Left ventricle myocardium inferior (tissue), 1 donor: ENCODE results near the gene CCDC110. TPM values are rescaled to one million over a fixed set of nuclear protein-coding genes. Genes with fewer than 3 reads are reported as not detected.

ENCODE experiments used
- DNase-seq: peaks from one replicate; pipeline ENCODE4 v3.0.0-alpha.2; 2020
- H3K27ac ChIP-seq: fragments of 200-600 bp; replicated peaks from 2 replicates; pipeline ENCODE4 v1.8.0; 2021
- H3K27me3 ChIP-seq: fragments of 200-600 bp; 2 replicates; pipeline ENCODE4 v1.8.0; 2021; ENCODE audit warnings: low read depth
- H3K36me3 ChIP-seq: fragments of 200-600 bp; 2 replicates; pipeline ENCODE4 v1.8.0; 2021
- H3K4me1 ChIP-seq: fragments of 200-600 bp; 2 replicates; pipeline ENCODE4 v1.8.0; 2021
- H3K4me3 ChIP-seq: fragments of 200-600 bp; 2 replicates; pipeline ENCODE4 v1.8.0; 2021; ENCODE audit warnings: mild to moderate bottlenecking, moderate library complexity
- H3K9me3 ChIP-seq: fragments of 200-600 bp; replicated peaks from 2 replicates; pipeline ENCODE4 v1.8.0; 2021
- CTCF ChIP-seq: fragments of 200-600 bp; IDR thresholded peaks from 2 replicates; pipeline ENCODE4 v1.8.0; 2021; ENCODE audit warnings: antibody characterized with exemption, mild to moderate bottlenecking, borderline replicate concordance
- intact Hi-C: fragments of 100-400 bp; cut with micrococcal nuclease; formaldehyde crosslinking; loops from one replicate; pipeline ENCODE4 v1.11.0; 2022
- total RNA-seq: library from RNA; stranded (reverse); fragmentation: NEBNext Ultra II Directional; extraction: Animal tissue kit (Norgen Biotek cat#: 25700); gene quantifications from one replicate; pipeline ENCODE4 v1.2.1, GENCODE V29; 2021
- donor health status: DM: no; HTN: yes; CAD: no; lungs with severe emphysema.

Gene CCDC110
- total RNA-seq, 1 donor from 2014 or later = 2.0 TPM

GRCh38 chr4:185472103-185472542 is 590 bp upstream of the CCDC110 start:
- no peaks in the 10 kb centered on the region for H3K9me3 ChIP-seq
- H3K36me3 ChIP-seq = no peaks in the 10 kb centered on the region
- no peak for DNase-seq
- no peak for TF ChIP-seq CTCF
- no peak overlapping the region for H3K27ac ChIP-seq
- H3K4me1 ChIP-seq = peaks cover 16% of the 10 kb centered on the region
- H3K27me3 ChIP-seq = no peaks in the 10 kb centered on the region
- intact Hi-C loops = no loop called here
- H3K4me3 ChIP-seq = peak overlapping the region; percentile 92

- H3K36me3 ChIP-seq = no peaks in the 10 kb centered on the region
- intact Hi-C loops = no loop called here
- peaks cover 16% of the 10 kb centered on the region for H3K4me1 ChIP-seq
- H3K4me3 ChIP-seq = peak overlapping the region; percentile 92
- peak; percentile 49 for DNase-seq
- TF ChIP-seq CTCF = no peak
- H3K27me3 ChIP-seq = no peaks in the 10 kb centered on the region
- H3K9me3 ChIP-seq = no peaks in the 10 kb centered on the region
- H3K27ac ChIP-seq = peak overlapping the region; percentile 55
Observed at GRCh38 chr4:185470501-185471195, 885 bp downstream of the CCDC110 start.

- Histone ChIP-seq H3K27me3 (no peaks in the 10 kb centered on the region), H3K27ac (no peak overlapping the region), H3K36me3 (no peaks in the 10 kb centered on the region), H3K4me3 (no peak overlapping the region), H3K9me3 (no peaks in the 10 kb centered on the region), H3K4me1 (peaks cover 16% of the 10 kb centered on the region)
- no peak for TF ChIP-seq CTCF
- intact Hi-C loops = no loop called here
- no peak for DNase-seq
Observed at GRCh38 chr4:185469580-185470154, 1.9 kb downstream of the CCDC110 start.

GRCh38 chr4:185468999-185469398 is 2.5 kb downstream of the CCDC110 start:
- no peaks in the 10 kb centered on the region for H3K9me3 ChIP-seq
- no peaks in the 10 kb centered on the region for H3K27me3 ChIP-seq
- no peaks in the 10 kb centered on the region for H3K36me3 ChIP-seq
- intact Hi-C loops = no loop called here
- no peak for DNase-seq
- H3K4me3 ChIP-seq = no peak overlapping the region
- TF ChIP-seq CTCF = no peak
- H3K27ac ChIP-seq = no peak overlapping the region
- H3K4me1 ChIP-seq = peaks cover 16% of the 10 kb centered on the region

- H3K9me3 ChIP-seq = no peaks in the 10 kb centered on the region
- H3K4me1 ChIP-seq = peaks cover 16% of the 10 kb centered on the region
- intact Hi-C loops = no loop called here
- DNase-seq = no peak
- no peak for TF ChIP-seq CTCF
- H3K36me3 ChIP-seq = no peaks in the 10 kb centered on the region
- H3K4me3 ChIP-seq = no peak overlapping the region
- H3K27me3 ChIP-seq = no peaks in the 10 kb centered on the region
- no peak overlapping the region for H3K27ac ChIP-seq
Observed at GRCh38 chr4:185467991-185468390, 3.5 kb downstream of the CCDC110 start.
